NCI-H524 (cell line): ENCODE measurements around the gene TMUB2.

ENCODE experiments used
- DNase-seq, 2 experiments: peaks; one replicate each; lab custom pipeline; 2025; lab: John Stamatoyannopoulos, UW

TMUB2 gene

GRCh38 chr17:44202756-44203155 is 16.0 kb downstream of the TMUB2 start:
- no peak for DNase-seq

GRCh38 chr17:44203731-44204440 is 17.1 kb downstream of the TMUB2 start:
- peak; percentile 21 to 59 for DNase-seq

- no peak for DNase-seq
These were observed 17.7 kb downstream of the TMUB2 start for GRCh38 chr17:44204441-44204882.

- DNase-seq: no peak
These were observed 19.4 kb downstream of the TMUB2 start for GRCh38 chr17:44205962-44206824.

- no peak for DNase-seq
These were observed 20.0 kb downstream of the TMUB2 start for GRCh38 chr17:44206825-44207155.

- no peak for DNase-seq
These were observed 20.5 kb downstream of the TMUB2 start for GRCh38 chr17:44207319-44207718.

- DNase-seq: no peak
These were observed 21.0 kb downstream of the TMUB2 start for GRCh38 chr17:44207743-44208142.

GRCh38 chr17:44209786-44210341 is 23.1 kb downstream of the TMUB2 start:
- DNase-seq: no peak

GRCh38 chr17:44210342-44211192 is 23.8 kb downstream of the TMUB2 start:
- DNase-seq: peak; percentile 76 to 92

GRCh38 chr17:44211281-44212265 is 24.8 kb downstream of the TMUB2 start:
- DNase-seq: no peak

- DNase-seq: no peak
These were observed 26.0 kb downstream of the TMUB2 start for GRCh38 chr17:44212507-44213402.

- no peak for DNase-seq
These were observed 26.8 kb downstream of the TMUB2 start for GRCh38 chr17:44213403-44214229.

GRCh38 chr17:44214230-44214494 is 27.4 kb downstream of the TMUB2 start:
- no peak for DNase-seq

- no peak for DNase-seq
These were observed 28.1 kb downstream of the TMUB2 start for GRCh38 chr17:44214896-44215295.

- DNase-seq: no peak
These were observed 29.4 kb downstream of the TMUB2 start for GRCh38 chr17:44216173-44216572.

GRCh38 chr17:44216694-44217093 is 29.9 kb downstream of the TMUB2 start:
- DNase-seq: no peak

- peak in 1 of 2 experiments; percentile 44 for DNase-seq
These were observed 31.1 kb downstream of the TMUB2 start for GRCh38 chr17:44217738-44218343.

GRCh38 chr17:44218344-44219107 is 31.8 kb downstream of the TMUB2 start:
- peak; percentile 89 to 95 for DNase-seq
